Heart left ventricle (tissue), 13 donors: ENCODE data around the gene ZNF92.

Source experiments
- POLR2A ChIP-seq, 2 donors: fragments of 450-650 bp; IDR thresholded peaks; one replicate each; pipeline ENCODE4 v1.6.1; 2017; ENCODE audit warnings: antibody characterized with exemption in 2 of 2, mild to moderate bottlenecking in 2 of 2, moderate library complexity in 2 of 2
- TF ChIP-seq, protein P1 (sequence below), 12 donors: fragments of 200-600 bp; sonication (generic) in 4 of 12; IDR thresholded peaks; one replicate each; pipeline versions ENCODE4 v1.5.0 to v1.8.0; 2018 to 2022; ENCODE audit warnings: antibody characterized with exemption in 12 of 12, mild to moderate bottlenecking in 5 of 12
- donor health status: ischemic (EF 13 %, LVEDD 7.1; RV severe dilation, severe dysfunction).
- donor health status: DM: no; HTN: yes; CAD: no.
- donor health status: DM: no; HTN: no; CAD: no.
- donor health status: ischemic (EF 25% LVEDD 6.9; RV normal size, moderate dysfunction).
- donor health status: ischemic (EF 25% LVEDD 5.7; RV mildly dilated, moderate dysfunction).
- donor health status: ischemic (EF 35%, LVEDD 5.7; RV mildly dilated, moderate dysfunction).
- donor health status: nonischemic (EF 11% LVEDD 7.7; RV severe dilation, severe dysfunction).
- donor health status: DM: yes; HTN: yes; CAD: no.
- donor health status: PGD.
- donor health status: ischemic (EF 29% LVEDD 5.4; RV normal size, mild dysfunction).
- donor health status: nonischemic (EF 23%, LVEDD 6.1; RV moderate dilation, normal function).

DNA sequence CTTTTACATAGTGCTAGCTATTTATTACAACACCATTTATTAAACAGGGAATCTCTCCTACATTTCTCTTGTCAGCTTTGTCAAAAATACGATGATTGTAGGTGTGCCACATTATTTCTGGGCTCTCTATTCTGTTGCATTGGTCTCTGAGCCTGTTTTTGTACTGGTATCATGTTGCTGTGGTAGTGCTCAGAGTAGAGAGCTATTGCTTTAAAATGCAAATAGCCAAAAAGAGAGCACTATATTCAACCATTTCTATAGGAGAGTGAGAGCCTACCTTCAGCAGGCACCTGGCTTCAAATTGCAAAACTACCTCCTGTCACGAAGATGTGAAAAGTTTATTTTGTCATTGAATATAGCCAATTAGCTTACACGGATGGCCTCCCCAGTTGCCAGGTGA lies 8.1 kb downstream of the ZNF92 start:
- no peak for TF ChIP-seq POLR2A (IDR thresholded peaks at IDR 0.05)
- TF ChIP-seq, protein P1, sequence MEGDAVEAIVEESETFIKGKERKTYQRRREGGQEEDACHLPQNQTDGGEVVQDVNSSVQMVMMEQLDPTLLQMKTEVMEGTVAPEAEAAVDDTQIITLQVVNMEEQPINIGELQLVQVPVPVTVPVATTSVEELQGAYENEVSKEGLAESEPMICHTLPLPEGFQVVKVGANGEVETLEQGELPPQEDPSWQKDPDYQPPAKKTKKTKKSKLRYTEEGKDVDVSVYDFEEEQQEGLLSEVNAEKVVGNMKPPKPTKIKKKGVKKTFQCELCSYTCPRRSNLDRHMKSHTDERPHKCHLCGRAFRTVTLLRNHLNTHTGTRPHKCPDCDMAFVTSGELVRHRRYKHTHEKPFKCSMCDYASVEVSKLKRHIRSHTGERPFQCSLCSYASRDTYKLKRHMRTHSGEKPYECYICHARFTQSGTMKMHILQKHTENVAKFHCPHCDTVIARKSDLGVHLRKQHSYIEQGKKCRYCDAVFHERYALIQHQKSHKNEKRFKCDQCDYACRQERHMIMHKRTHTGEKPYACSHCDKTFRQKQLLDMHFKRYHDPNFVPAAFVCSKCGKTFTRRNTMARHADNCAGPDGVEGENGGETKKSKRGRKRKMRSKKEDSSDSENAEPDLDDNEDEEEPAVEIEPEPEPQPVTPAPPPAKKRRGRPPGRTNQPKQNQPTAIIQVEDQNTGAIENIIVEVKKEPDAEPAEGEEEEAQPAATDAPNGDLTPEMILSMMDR (IDR thresholded peaks at IDR 0.05): no peak
